Sigmoid colon (tissue), 4 donors: ENCODE data around the gene KIRREL3.

Source experiments
- CTCF ChIP-seq, 4 experiments: fragments of 450-650 bp in 3 of 4; fragments of 200-600 bp in 1 of 4; IDR thresholded peaks; one replicate each; pipeline ENCODE4 v1.5.1; 2016 to 2019; ENCODE audit warnings: antibody characterized with exemption in 4 of 4, mild to moderate bottlenecking in 3 of 4, moderate library complexity in 2 of 4
- POLR2A ChIP-seq, 2 donors: fragments of 450-650 bp; IDR thresholded peaks; one replicate each; pipeline ENCODE4 v1.6.1; 2016; ENCODE audit warnings: antibody characterized with exemption in 2 of 2, mild to moderate bottlenecking in 2 of 2, moderate library complexity in 2 of 2
- POLR2AphosphoS5 ChIP-seq, 4 donors: sonication (generic); formaldehyde crosslinking; IDR thresholded peaks; one replicate each; pipeline ENCODE4 v1.6.1; 2017; ENCODE audit warnings: antibody characterized with exemption in 4 of 4

GRCh38 chr11:126585388-126585773 lies 415.2 kb downstream of the KIRREL3 start:
- TF ChIP-seq CTCF (IDR thresholded peaks at IDR 0.05) (no peak), POLR2AphosphoS5 (IDR thresholded peaks at IDR 0.05) (no peak), POLR2A (IDR thresholded peaks at IDR 0.05) (no peak)
